ENCODE measurements around the gene SSC5D. TPM values are rescaled to one million over a fixed set of nuclear protein-coding genes. Genes with fewer than 3 reads are reported as not detected.

Gene SSC5D
- polyA plus RNA-seq, 1 of the 3 experiments (the other 2 are of a cell fraction), result 4.9 TPM

DNA sequence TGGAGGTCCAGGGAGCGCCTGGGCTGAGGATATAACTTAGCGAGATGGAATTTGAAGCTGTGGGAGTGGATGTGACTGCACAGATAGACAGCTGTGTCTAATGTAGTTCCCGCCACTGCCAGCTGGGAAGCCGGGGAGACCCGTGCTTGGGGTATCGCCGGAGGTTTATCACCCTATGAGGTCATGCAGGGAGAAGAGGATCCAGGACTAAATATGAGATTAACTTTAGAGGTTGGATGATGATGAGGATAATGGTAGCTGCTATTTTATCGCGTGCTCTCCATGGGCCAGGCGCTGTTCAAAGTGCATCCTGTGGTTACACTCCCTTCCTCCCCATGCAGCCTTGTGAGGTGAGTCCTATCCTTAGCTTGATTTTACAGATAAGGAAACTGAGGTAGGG is 19.9 kb downstream of the SSC5D start:
- Histone ChIP-seq H3F3A (replicated peaks; ENCODE audit: insufficient read depth) (no peaks in the 10 kb centered on the region), H3K36me3 (replicated peaks in 1 of 2; ENCODE audit: control insufficient read depth in 1 of 2, insufficient read depth in 2 of 2, low read length in 1 of 2) (no peaks in the 10 kb centered on the region), H3K9me3 (no peaks in the 10 kb centered on the region), H3K27me3 (ENCODE audit: insufficient read depth) (no peaks in the 10 kb centered on the region), H3K4me3 (ENCODE audit: low read depth in 2 of 2, low read length in 1 of 2) (no peak overlapping the region), H3K4me1 (ENCODE audit: control insufficient read depth in 1 of 2, insufficient read depth in 2 of 2, low read depth in 1 of 2, low read length in 1 of 2) (peaks cover 0 to 2% of the 10 kb centered on the region in 2 experiments; a peak in 1 of 4 replicates), H3K4me2 (no peak overlapping the region), H3K27ac (ENCODE audit: low read depth in 2 of 2, low read length in 1 of 2) (no peak overlapping the region), H3K9me2 (no peaks in the 10 kb centered on the region), H2AFZ (ENCODE audit: low read depth) (no peak overlapping the region), H3K9ac (no peak overlapping the region), H3K79me2 (ENCODE audit: insufficient read depth) (no peaks in the 10 kb centered on the region), H4K20me1 (ENCODE audit: insufficient read depth) (no peaks in the 10 kb centered on the region)
- DNase-seq, result no peak
- POLR2A ChIA-PET, result interaction anchor here (0.5 kb wide), 1 partner anchor 69 kb away, joined by 4 read pairs; no protein-coding TSS in a partner anchor
- CTCF ChIA-PET, result interaction anchor here (0.9 to 5.4 kb wide), 6 partner anchors 9 to 367 kb away, joined by 3 to 28 read pairs (median 3); no protein-coding TSS in a partner anchor
- no peak for TF ChIP-seq YY1 (IDR thresholded peaks at IDR 0.05; ENCODE audit: low read depth)
- TF ChIP-seq, protein P1, sequence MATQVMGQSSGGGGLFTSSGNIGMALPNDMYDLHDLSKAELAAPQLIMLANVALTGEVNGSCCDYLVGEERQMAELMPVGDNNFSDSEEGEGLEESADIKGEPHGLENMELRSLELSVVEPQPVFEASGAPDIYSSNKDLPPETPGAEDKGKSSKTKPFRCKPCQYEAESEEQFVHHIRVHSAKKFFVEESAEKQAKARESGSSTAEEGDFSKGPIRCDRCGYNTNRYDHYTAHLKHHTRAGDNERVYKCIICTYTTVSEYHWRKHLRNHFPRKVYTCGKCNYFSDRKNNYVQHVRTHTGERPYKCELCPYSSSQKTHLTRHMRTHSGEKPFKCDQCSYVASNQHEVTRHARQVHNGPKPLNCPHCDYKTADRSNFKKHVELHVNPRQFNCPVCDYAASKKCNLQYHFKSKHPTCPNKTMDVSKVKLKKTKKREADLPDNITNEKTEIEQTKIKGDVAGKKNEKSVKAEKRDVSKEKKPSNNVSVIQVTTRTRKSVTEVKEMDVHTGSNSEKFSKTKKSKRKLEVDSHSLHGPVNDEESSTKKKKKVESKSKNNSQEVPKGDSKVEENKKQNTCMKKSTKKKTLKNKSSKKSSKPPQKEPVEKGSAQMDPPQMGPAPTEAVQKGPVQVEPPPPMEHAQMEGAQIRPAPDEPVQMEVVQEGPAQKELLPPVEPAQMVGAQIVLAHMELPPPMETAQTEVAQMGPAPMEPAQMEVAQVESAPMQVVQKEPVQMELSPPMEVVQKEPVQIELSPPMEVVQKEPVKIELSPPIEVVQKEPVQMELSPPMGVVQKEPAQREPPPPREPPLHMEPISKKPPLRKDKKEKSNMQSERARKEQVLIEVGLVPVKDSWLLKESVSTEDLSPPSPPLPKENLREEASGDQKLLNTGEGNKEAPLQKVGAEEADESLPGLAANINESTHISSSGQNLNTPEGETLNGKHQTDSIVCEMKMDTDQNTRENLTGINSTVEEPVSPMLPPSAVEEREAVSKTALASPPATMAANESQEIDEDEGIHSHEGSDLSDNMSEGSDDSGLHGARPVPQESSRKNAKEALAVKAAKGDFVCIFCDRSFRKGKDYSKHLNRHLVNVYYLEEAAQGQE (IDR thresholded peaks at IDR 0.05; ENCODE audit: low read depth, low read length), result no peak
- TF ChIP-seq, protein P2, sequence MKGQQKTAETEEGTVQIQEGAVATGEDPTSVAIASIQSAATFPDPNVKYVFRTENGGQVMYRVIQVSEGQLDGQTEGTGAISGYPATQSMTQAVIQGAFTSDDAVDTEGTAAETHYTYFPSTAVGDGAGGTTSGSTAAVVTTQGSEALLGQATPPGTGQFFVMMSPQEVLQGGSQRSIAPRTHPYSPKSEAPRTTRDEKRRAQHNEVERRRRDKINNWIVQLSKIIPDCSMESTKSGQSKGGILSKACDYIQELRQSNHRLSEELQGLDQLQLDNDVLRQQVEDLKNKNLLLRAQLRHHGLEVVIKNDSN (IDR thresholded peaks at IDR 0.05; ENCODE audit: borderline replicate concordance, low read depth), result no peak
- 75% methylated on average over 10 of the region's 10 CpGs for WGBS (ENCODE audit: low lambda C conversion rate)

DNA sequence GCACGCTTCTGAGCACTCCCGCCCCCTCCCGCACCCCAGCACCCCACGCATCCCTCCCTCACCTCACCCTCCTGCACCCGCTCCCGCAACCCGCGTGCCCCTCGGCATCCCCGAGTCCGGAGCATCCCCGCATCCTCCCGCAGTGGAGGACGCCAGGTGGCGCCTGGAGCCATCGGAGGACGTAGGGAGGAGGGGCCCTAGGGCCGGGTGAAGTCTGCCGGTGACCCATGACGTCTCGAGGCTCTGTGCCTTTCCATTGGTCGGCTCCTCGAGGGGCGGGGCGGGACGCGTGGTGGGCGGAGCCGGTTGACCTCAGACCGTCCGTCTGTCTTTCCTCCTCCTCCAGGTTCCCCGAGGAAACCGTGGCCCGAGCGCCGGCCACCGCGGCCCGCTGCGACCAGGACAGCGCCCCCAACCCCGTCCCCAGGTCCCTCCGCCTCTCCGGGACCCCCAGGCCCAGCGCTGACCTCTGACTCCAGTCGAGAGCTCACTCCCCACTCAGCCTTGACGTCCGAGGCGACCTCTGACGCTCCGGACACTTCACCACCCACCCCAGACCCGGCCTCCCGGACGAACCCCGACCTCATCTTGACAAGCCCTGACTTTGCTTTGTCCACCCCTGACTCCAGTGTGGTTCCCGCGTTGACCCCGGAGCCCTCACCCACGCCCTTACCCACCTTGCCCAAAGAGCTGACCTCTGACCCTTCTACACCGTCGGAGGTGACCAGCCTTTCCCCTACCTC is 28.8 kb downstream of the SSC5D start:
- Histone ChIP-seq H3K9me3 (no peaks in the 10 kb centered on the region), H3K79me2 (ENCODE audit: insufficient read depth) (no peaks in the 10 kb centered on the region), H3K27me3 (ENCODE audit: insufficient read depth) (no peaks in the 10 kb centered on the region), H3K4me1 (ENCODE audit: control insufficient read depth in 1 of 2, insufficient read depth in 2 of 2, low read depth in 1 of 2, low read length in 1 of 2) (peaks cover 0 to 11% of the 10 kb centered on the region in 2 experiments; a peak in 1 of 4 replicates), H3K4me3 (ENCODE audit: low read depth in 2 of 2, low read length in 1 of 2) (peak overlapping the region; percentile 46 to 54), H3K9ac (no peak overlapping the region), H2AFZ (ENCODE audit: low read depth) (peak overlapping the region; percentile 66; the same call in 1 of the 2 replicates), H3F3A (replicated peaks; ENCODE audit: insufficient read depth) (peaks cover 4% of the 10 kb centered on the region), H4K20me1 (ENCODE audit: insufficient read depth) (no peaks in the 10 kb centered on the region), H3K9me2 (no peaks in the 10 kb centered on the region), H3K36me3 (replicated peaks in 1 of 2; ENCODE audit: control insufficient read depth in 1 of 2, insufficient read depth in 2 of 2, low read length in 1 of 2) (no peaks in the 10 kb centered on the region), H3K4me2 (peak overlapping the region; percentile 76), H3K27ac (ENCODE audit: low read depth in 2 of 2, low read length in 1 of 2) (peak overlapping the region; percentile 38 to 39; a peak in 1 of 4 replicates)
- 14% methylated on average over 47 of the region's 61 CpGs for whole genome bisulfite sequencing (ENCODE audit: low lambda C conversion rate)
- peak; percentile 100 for DNase-seq
- POLR2A ChIA-PET, result interaction anchor here (0.5 to 1.0 kb wide), 3 partner anchors 70 to 114 kb away, joined by 3 read pairs; partner anchors contain the start of gene FIZ1
- CTCF ChIA-PET, result interaction anchor here (0.5 to 2.2 kb wide), 31 partner anchors 9 to 115 kb away, joined by 3 to 30 read pairs (median 3); partner anchors contain the start of genes FIZ1, ZNF524, ZNF784 and ZNF865
- TF ChIP-seq GATA2 (CRISPR knock-in tag; IDR thresholded peaks at IDR 0.05) (no peak), YY1 (IDR thresholded peaks at IDR 0.05; ENCODE audit: low read depth) (no peak), EZH2phosphoT487 (IDR thresholded peaks at IDR 0.05; ENCODE audit: borderline replicate concordance, low read depth) (no peak), RFX5 (IDR thresholded peaks at IDR 0.05; ENCODE audit: low read length) (peak; percentile 99), TAF1 (IDR thresholded peaks at IDR 0.05; ENCODE audit: borderline replicate concordance, low read depth, low read length) (no peak; the same call in 1 of the 2 replicates), JUND (IDR thresholded peaks at IDR 0.05) (no peak), RCOR1 (IDR thresholded peaks at IDR 0.05; ENCODE audit: low read length) (no peak), TEAD4 (IDR thresholded peaks at IDR 0.05; ENCODE audit: borderline replicate concordance, insufficient read depth) (no peak), ELF1 (IDR thresholded peaks at IDR 0.05) (no peak), GABPA (IDR thresholded peaks at IDR 0.05; ENCODE audit: low read depth) (no peak), EP300 (IDR thresholded peaks at IDR 0.05; ENCODE audit: borderline replicate concordance in 1 of 2, low read depth in 1 of 2, low read length in 1 of 2) (no peak), FOSL2 (IDR thresholded peaks at IDR 0.05; ENCODE audit: borderline replicate concordance, low read depth) (no peak), MEF2A (IDR thresholded peaks at IDR 0.05; ENCODE audit: borderline replicate concordance, low read depth) (no peak)
- TF ChIP-seq, protein P3, sequence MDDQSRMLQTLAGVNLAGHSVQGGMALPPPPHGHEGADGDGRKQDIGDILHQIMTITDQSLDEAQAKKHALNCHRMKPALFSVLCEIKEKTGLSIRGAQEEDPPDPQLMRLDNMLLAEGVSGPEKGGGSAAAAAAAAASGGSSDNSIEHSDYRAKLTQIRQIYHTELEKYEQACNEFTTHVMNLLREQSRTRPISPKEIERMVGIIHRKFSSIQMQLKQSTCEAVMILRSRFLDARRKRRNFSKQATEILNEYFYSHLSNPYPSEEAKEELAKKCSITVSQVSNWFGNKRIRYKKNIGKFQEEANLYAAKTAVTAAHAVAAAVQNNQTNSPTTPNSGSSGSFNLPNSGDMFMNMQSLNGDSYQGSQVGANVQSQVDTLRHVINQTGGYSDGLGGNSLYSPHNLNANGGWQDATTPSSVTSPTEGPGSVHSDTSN (IDR thresholded peaks at IDR 0.05), result no peak
- TF ChIP-seq, protein P4, sequence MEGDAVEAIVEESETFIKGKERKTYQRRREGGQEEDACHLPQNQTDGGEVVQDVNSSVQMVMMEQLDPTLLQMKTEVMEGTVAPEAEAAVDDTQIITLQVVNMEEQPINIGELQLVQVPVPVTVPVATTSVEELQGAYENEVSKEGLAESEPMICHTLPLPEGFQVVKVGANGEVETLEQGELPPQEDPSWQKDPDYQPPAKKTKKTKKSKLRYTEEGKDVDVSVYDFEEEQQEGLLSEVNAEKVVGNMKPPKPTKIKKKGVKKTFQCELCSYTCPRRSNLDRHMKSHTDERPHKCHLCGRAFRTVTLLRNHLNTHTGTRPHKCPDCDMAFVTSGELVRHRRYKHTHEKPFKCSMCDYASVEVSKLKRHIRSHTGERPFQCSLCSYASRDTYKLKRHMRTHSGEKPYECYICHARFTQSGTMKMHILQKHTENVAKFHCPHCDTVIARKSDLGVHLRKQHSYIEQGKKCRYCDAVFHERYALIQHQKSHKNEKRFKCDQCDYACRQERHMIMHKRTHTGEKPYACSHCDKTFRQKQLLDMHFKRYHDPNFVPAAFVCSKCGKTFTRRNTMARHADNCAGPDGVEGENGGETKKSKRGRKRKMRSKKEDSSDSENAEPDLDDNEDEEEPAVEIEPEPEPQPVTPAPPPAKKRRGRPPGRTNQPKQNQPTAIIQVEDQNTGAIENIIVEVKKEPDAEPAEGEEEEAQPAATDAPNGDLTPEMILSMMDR (IDR thresholded peaks at IDR 0.05), result peak; percentile 83
- TF ChIP-seq, protein P5, sequence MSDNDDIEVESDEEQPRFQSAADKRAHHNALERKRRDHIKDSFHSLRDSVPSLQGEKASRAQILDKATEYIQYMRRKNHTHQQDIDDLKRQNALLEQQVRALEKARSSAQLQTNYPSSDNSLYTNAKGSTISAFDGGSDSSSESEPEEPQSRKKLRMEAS (IDR thresholded peaks at IDR 0.05; ENCODE audit: low read depth), result 0 out of 2 replicates have a peak, but pooled peaks have one; percentile 46
